Tibial nerve (tissue), 3 donors: ENCODE data around the gene PPP1R1B.

Experiments
- CTCF ChIP-seq, 5 experiments: fragments of 200-600 bp in 3 of 5; fragments of 450-650 bp in 2 of 5; sonication (generic) in 3 of 5; IDR thresholded peaks; one replicate each; pipeline ENCODE4 v1.5.1; 2016 to 2019; ENCODE audit warnings: antibody characterized with exemption in 5 of 5, mild to moderate bottlenecking in 3 of 5, moderate library complexity in 2 of 5
- POLR2A ChIP-seq, 2 donors: fragments of 450-650 bp; IDR thresholded peaks; one replicate each; pipeline ENCODE4 v1.6.1; 2017; ENCODE audit warnings: antibody characterized with exemption in 2 of 2, mild to moderate bottlenecking in 2 of 2, moderate library complexity in 2 of 2

- TF ChIP-seq CTCF (IDR thresholded peaks at IDR 0.05) = no peak
- TF ChIP-seq POLR2A (IDR thresholded peaks at IDR 0.05) = no peak
Measured at GRCh38 chr17:39624313-39624712, 2.4 kb upstream of the PPP1R1B start.
